Body of pancreas (tissue), 4 donors: ENCODE results near the gene R3HDM2. TPM values are rescaled to one million over a fixed set of nuclear protein-coding genes. Genes with fewer than 3 reads are reported as not detected.

Experiments used
- ATAC-seq: fragments of 150-250 bp; one replicate; pipeline ENCODE4 v1.9.1; 2016
- DNase-seq, 4 donors: peaks; one replicate each; pipeline ENCODE4 v3.0.0-alpha.2; 2019
- H3K27ac ChIP-seq, 4 donors: fragments of 200-600 bp; sonication (generic); 1 replicate in 3 of 4; 2 replicates in 1 of 4; pipeline versions ENCODE4 v1.5.1 to v1.6.1; 2016 to 2019; ENCODE audit warnings: mild to moderate bottlenecking in 1 of 4, mixed read lengths in 1 of 4, moderate library complexity in 1 of 4
- H3K27me3 ChIP-seq, 2 donors: fragments of 200-600 bp; sonication (generic); one replicate each; pipeline ENCODE4 v1.6.0; 2016; ENCODE audit warnings: mild to moderate bottlenecking in 1 of 2
- H3K36me3 ChIP-seq, 2 donors: fragments of 200-600 bp; sonication (generic); replicated peaks in 1 of 2; 2 replicates each; pipeline ENCODE4 v1.5.1; 2016; ENCODE audit warnings: low read depth in 2 of 2; ENCODE audit not compliant: insufficient read depth in 1 of 2
- H3K4me1 ChIP-seq: fragments of 200-600 bp; sonication (generic); one replicate; pipeline ENCODE4 v1.6.0; 2016
- H3K4me3 ChIP-seq, 2 donors: fragments of 200-600 bp; sonication (generic); 1 replicate in 1 of 2; 2 replicates in 1 of 2; pipeline ENCODE4 v1.5.1; 2016 to 2019
- H3K9me3 ChIP-seq, 3 donors: fragments of 200-600 bp; sonication (generic); 1 replicate in 2 of 3; 2 replicates in 1 of 3; pipeline ENCODE4 v1.5.1; 2016
- CTCF ChIP-seq, 7 experiments: fragments of 450-650 bp in 4 of 7; fragments of 200-600 bp in 3 of 7; sonication (generic) in 3 of 7; IDR thresholded peaks; one replicate each; pipeline ENCODE4 v1.5.1; 2016 to 2019; ENCODE audit warnings: antibody characterized with exemption in 7 of 7
- POLR2A ChIP-seq, 3 donors: fragments of 450-650 bp; IDR thresholded peaks; one replicate each; pipeline ENCODE4 v1.6.1; 2016; ENCODE audit warnings: antibody characterized with exemption in 3 of 3, mild to moderate bottlenecking in 2 of 3
- WGBS, 2 donors: methylation state at CpG; one replicate each; pipeline ENCODE4 v1.1.5; 2017; 5-methylcytosine and 5-hydroxymethylcytosine counted together
- intact Hi-C: fragments of 100-400 bp; cut with DNase I; formaldehyde crosslinking; loops from one replicate; pipeline ENCODE4 v1.15.1; 2023
- total RNA-seq, 2 donors: library from RNA; depleted of rRNA; stranded (reverse); fragments of >200 nt; gene quantifications; one replicate each; pipeline ENCODE4 v1.1.0, GENCODE V29; 2016

The R3HDM2 gene
- total RNA-seq, 2 donors from 2014 or later, result 16.1 to 41.9 TPM

DNA sequence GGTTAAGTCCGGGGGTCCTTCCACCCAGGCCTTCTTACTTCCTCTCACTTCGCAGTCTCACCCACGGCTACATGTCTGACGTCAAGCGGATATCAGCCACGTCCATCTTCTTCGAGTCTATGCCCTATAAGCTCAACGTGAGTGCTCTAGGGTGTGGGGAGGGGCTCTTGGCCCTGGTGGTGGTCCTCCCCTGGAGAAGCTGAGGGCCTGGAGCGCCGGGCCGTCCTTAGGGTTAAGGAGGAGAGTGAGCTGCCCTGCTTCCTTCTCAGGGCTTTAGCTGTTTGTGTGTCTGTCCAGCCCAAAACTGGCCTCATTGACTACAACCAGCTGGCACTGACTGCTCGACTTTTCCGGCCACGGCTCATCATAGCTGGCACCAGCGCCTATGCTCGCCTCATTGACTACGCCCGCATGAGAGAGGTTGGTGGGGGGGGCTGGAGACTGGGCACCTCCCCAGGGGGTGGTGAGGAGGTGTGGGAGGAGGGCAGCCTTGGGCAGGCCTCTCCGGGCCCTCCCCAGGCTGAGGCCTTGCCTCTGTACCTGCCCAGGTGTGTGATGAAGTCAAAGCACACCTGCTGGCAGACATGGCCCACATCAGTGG lies 198.6 kb downstream of the R3HDM2 start:
- Histone ChIP-seq H3K9me3 (no peaks in the 10 kb centered on the region), H3K27ac (no peak overlapping the region), H3K36me3 (peaks cover 8 to 12% of the 10 kb centered on the region in 2 donors), H3K4me1 (peaks cover 29% of the 10 kb centered on the region), H3K27me3 (no peaks in the 10 kb centered on the region), H3K4me3 (no peak overlapping the region)
- DNase-seq (no peak), ATAC-seq (no peak)
- TF ChIP-seq CTCF (IDR thresholded peaks at IDR 0.05), result no peak
- intact Hi-C loops, result no loop called here
- WGBS, 2 donors, result 89 to 95% methylated on average over 17 to 18 of the region's 19 CpGs

DNA sequence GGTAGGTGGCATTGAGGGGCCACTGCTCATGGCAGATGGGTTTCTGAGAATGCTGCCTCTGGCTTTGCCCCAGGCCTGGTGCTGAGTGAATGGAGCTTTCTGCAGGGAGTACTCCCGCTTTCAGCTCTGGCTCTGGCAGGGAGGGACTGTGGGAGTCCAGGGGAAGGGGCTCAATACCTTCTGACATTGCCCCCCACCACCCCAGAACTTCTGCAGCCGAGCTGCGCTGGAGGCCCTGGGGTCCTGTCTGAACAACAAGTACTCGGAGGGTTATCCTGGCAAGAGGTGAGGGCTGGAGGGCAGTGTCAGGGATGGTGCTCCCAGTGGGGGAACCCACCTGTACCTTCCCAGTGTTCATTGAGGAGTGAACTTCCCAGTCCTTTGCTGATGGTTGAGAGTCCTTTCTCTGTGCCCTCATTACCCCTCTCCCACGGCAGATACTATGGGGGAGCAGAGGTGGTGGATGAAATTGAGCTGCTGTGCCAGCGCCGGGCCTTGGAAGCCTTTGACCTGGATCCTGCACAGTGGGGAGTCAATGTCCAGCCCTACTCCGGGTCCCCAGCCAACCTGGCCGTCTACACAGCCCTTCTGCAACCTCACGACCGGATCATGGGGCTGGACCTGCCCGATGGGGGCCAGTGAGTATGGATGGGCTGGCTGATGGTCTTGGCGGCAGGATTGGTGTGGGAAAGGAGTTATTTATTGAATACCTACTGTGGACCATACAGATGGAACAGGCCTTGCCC lies 199.4 kb downstream of the R3HDM2 start:
- H3K4me3 ChIP-seq, result no peak overlapping the region

GRCh38 chr12:57230381-57231155 lies 200.3 kb downstream of the R3HDM2 start:
- Histone ChIP-seq H3K4me1 (peaks cover 29% of the 10 kb centered on the region), H3K4me3 (peak overlapping the region in 1 of 2 donors; percentile 32), H3K36me3 (peaks cover 8 to 12% of the 10 kb centered on the region in 2 donors), H3K27ac (peak overlapping the region in 3 of 4 donors; percentile 12 to 72 (median 66)), H3K27me3 (no peaks in the 10 kb centered on the region), H3K9me3 (no peaks in the 10 kb centered on the region)
- 30 to 35% methylated on average over 10 of the region's 10 CpGs for WGBS, 2 donors
- TF ChIP-seq POLR2A (IDR thresholded peaks at IDR 0.05) (no peak), CTCF (IDR thresholded peaks at IDR 0.05) (no peak)
- intact Hi-C loops, result no loop called here
- ATAC-seq (no peak), DNase-seq (peak in 1 of 4 donors; percentile 37)

More for the DNA sequence above, 199.4 kb downstream of the R3HDM2 start:
- ATAC-seq, result no peak
- Histone ChIP-seq H3K27me3 (no peaks in the 10 kb centered on the region), H3K4me1 (peaks cover 29% of the 10 kb centered on the region), H3K27ac (no peak overlapping the region), H3K9me3 (no peaks in the 10 kb centered on the region), H3K36me3 (peaks cover 8 to 12% of the 10 kb centered on the region in 2 donors)
- no peak for DNase-seq
- intact Hi-C loops, result no loop called here
- WGBS, 2 donors, result 86% methylated on average over 12 to 13 of the region's 13 CpGs
- TF ChIP-seq POLR2A (IDR thresholded peaks at IDR 0.05), result no peak
- TF ChIP-seq CTCF (IDR thresholded peaks at IDR 0.05), result no peak

GRCh38 chr12:57229634-57230380 lies 201.0 kb downstream of the R3HDM2 start, which contains the start of gene SHMT2:
SHMT2 (plus strand) TSS chr12:57229711; CDS start chr12:57229779, 68 bp downstream.
- Histone ChIP-seq H3K27ac (peak within 1 kb of the TSS; percentile 12 to 72 (median 60)), H3K4me3 (peak within 1 kb of the TSS; percentile 18 to 32), H3K9me3 (no peaks in the 10 kb centered on the region), H3K4me1 (peaks cover 34% of the 10 kb centered on the region), H3K36me3 (peaks cover 8 to 12% of the 10 kb centered on the region in 2 donors), H3K27me3 (peaks cover 0 to 2% of the 10 kb centered on the region in 2 donors)
- intact Hi-C loops, result no loop called here
- TF ChIP-seq POLR2A (IDR thresholded peaks at IDR 0.05) (peak; percentile 17 to 59 (median 47)), CTCF (IDR thresholded peaks at IDR 0.05) (peak in 1 of 7 experiments; percentile 41)
- ATAC-seq (peak; percentile 91), DNase-seq (peak; percentile 95 to 99 (median 97))
- WGBS, 2 donors, result 1% methylated on average over 33 to 42 of the region's 42 CpGs
